Body of pancreas (tissue), 4 donors: ENCODE measurements around the gene SRPX2.

Source experiments
- CTCF ChIP-seq, 7 experiments: fragments of 450-650 bp in 4 of 7; fragments of 200-600 bp in 3 of 7; sonication (generic) in 3 of 7; IDR thresholded peaks; one replicate each; pipeline ENCODE4 v1.5.1; 2016 to 2019; ENCODE audit warnings: antibody characterized with exemption in 7 of 7
- POLR2A ChIP-seq, 3 donors: fragments of 450-650 bp; IDR thresholded peaks; one replicate each; pipeline ENCODE4 v1.6.1; 2016; ENCODE audit warnings: antibody characterized with exemption in 3 of 3, mild to moderate bottlenecking in 2 of 3

GRCh38 chrX:100643956-100644860 lies at the start of gene SRPX2:
- TF ChIP-seq POLR2A (IDR thresholded peaks at IDR 0.05) (peak in 2 of 3 donors; percentile 34 to 40), CTCF (IDR thresholded peaks at IDR 0.05) (no peak)
